GM18519 (cell line): ENCODE data around the gene KIF3B.
"Not testable (repeated sequence)": the region's sequence is repeated elsewhere in the genome, so short reads cannot be mapped to it uniquely, and the experiment has no call there.

Source experiments
- ATAC-seq: cut with Tn5 transposase; IDR thresholded peaks from one replicate; pipeline ENCODE4 v1.9.1; 2021; ENCODE audit warnings: mild to moderate bottlenecking, moderate library complexity; ENCODE audit not compliant: unreplicated experiment, low FRiP score

KIF3B gene

GRCh38 chr20:32291166-32291565 lies 13.7 kb downstream of the KIF3B start:
- ATAC-seq, result no peak

GRCh38 chr20:32292548-32292947 lies 15.1 kb downstream of the KIF3B start:
- ATAC-seq, result no peak

GRCh38 chr20:32294071-32294470 lies 16.6 kb downstream of the KIF3B start:
- ATAC-seq, result no peak

GRCh38 chr20:32296412-32296811 lies 19.0 kb downstream of the KIF3B start:
- ATAC-seq, result no peak

GRCh38 chr20:32296819-32297420 lies 19.5 kb downstream of the KIF3B start:
- ATAC-seq, result no peak

- ATAC-seq, result no peak
These were observed 20.0 kb downstream of the KIF3B start for GRCh38 chr20:32297439-32297838.

- no peak for ATAC-seq
These were observed 23.2 kb downstream of the KIF3B start for GRCh38 chr20:32300647-32301046.

GRCh38 chr20:32301719-32302506 lies 24.5 kb downstream of the KIF3B start:
- no peak for ATAC-seq

- no peak for ATAC-seq
These were observed 25.0 kb downstream of the KIF3B start for GRCh38 chr20:32302507-32302872.

GRCh38 chr20:32304131-32304746 lies 26.8 kb downstream of the KIF3B start:
- no peak for ATAC-seq

- no peak for ATAC-seq
These were observed 35.4 kb downstream of the KIF3B start for GRCh38 chr20:32312718-32313424.

GRCh38 chr20:32314768-32315167 lies 37.3 kb downstream of the KIF3B start:
- ATAC-seq, result no peak

- ATAC-seq, result no peak
These were observed 37.9 kb downstream of the KIF3B start for GRCh38 chr20:32315399-32315798.

- no peak for ATAC-seq
These were observed 38.4 kb downstream of the KIF3B start for GRCh38 chr20:32315891-32316290.

GRCh38 chr20:32316667-32317066 lies 39.2 kb downstream of the KIF3B start:
- ATAC-seq, result no peak

- ATAC-seq, result no peak
These were observed 41.6 kb downstream of the KIF3B start for GRCh38 chr20:32319100-32319499.

- ATAC-seq, result no peak
These were observed 42.9 kb downstream of the KIF3B start for GRCh38 chr20:32320305-32320704.

GRCh38 chr20:32321390-32321789 lies 43.9 kb downstream of the KIF3B start:
- no peak for ATAC-seq

- ATAC-seq, result not testable (repeated sequence)
These were observed 44.8 kb downstream of the KIF3B start for GRCh38 chr20:32322260-32322659.

- ATAC-seq, result not testable (repeated sequence)
These were observed 46.3 kb downstream of the KIF3B start for GRCh38 chr20:32323761-32324160.
